GM21737 (cell line): ENCODE data around the gene ZNF423.
"Not testable (repeated sequence)": the region's sequence is repeated elsewhere in the genome, so short reads cannot be mapped to it uniquely, and the experiment has no call there.

Experiments
- ATAC-seq: cut with Tn5 transposase; IDR thresholded peaks from one replicate; pipeline ENCODE4 v1.9.1; 2021; ENCODE audit warnings: mild to moderate bottlenecking, moderate library complexity; ENCODE audit not compliant: unreplicated experiment

Gene ZNF423

GRCh38 chr16:49701065-49701685 lies 154.7 kb downstream of the ZNF423 start:
- no peak for ATAC-seq

DNA sequence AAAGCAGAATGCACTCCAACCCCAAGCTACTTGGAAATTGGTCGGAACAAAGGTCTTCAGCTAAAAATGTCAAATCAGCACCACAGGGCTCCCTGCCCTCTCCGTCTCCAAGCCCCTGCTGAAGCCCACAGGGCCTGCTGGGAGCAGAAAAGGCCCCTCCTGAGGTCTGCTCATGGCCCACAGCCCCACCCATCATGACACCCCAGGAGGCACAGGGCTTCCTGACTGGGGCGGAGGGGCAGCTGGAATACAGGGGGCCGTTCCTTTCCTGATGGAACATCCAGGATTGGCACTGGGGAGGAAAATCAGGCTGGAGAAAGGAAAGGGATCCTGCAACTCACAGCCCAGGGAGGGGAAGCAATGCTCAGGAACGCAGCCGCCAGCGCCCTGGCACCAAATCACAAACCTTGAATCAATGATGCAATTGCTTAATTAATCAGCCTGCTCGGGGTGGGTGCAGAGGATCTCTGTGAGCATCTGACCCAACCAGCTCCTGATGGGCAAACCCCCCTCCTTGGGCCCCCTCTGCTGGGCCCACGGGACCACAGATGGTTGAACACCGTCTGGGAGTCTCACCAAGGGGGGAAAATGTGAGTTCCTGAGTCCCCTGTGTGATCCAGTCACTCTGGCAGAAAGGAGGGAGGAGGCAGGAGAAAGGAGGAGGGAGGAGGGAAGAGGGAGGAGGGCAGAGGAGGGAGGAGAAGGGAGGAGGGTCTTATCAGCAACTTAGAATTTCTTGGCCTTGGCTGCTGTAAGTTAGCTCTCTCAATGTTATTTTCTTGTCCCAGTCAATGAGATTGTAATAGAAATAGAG lies 155.5 kb downstream of the ZNF423 start:
- no peak for ATAC-seq

DNA sequence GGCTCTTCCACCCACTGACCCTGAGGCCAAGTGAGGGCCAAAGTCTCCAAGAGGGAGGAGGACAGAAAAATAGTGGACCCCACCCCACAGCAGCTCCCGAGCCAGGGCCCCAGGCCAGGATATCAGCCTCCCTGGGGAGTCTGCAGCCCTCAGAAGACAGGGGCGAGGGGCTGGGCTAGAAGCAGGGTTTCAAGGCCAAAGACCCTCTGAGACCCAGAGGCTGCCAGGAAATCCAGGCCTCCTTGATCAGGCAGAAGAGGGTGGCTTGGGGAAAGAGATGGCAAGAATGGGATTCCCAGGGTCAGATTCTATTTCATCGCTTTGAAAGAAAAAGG lies 156.1 kb downstream of the ZNF423 start:
- ATAC-seq: no peak

DNA sequence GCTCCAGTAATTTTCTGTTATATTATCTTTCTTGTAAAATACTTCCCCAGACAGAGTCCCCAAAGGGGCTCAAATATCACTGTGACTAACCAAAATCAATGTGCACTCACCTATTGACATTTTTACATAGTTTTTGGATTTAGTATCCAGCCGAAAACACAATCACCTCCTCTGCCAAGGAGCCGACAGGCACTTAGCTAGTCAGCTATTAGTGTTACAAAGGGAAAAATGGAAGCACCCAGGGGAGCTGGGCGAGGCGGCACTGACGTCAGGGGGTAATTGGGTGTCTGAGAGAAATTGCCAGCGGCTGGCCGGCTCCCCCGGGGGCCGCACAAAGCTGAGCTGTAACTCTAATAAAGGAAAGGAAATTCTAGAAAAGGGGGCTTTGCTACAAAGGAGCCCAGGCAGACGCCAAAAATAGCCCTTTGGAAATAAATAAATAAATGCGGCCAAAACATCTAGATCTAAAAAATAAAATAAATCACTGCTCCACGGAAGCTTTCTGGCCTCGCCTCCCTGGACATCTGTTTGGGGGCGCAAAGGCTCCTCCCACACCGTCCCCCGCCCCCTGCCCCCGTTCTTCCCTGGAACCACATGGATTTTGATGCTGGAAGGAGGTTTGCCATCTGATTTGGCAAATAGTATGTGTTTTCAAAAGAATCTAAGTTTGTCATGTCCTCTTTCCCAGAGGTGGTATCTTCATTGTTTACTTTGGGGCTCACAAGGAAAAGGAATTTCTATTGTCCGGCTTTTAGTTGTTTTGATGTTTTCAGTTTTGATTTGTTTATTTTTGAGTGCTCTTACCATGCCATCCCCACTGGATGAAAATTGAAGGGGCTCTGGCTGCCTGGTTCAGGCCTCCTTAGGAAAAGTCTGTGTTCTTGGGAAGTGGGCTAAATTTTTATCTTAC lies 156.7 kb downstream of the ZNF423 start:
- ATAC-seq: no peak

DNA sequence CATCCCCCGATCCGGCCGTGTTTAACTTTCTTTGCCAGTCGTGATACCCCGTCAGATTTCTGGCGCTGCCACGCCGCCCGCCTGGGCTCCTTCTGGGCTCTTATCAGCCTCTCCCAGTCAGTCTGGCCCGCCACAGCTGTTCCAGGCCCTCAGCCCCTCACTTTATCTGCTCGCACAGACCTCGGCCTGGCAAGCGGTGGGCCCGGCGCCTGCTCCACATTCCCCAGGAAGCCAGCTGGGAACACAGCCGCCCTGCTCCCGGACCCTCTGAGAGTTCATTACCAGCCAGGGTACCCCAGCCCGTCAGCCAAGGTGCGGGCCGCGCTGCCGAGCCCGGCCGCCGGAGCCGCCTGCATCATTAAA lies 157.5 kb downstream of the ZNF423 start:
- ATAC-seq: no peak

GRCh38 chr16:49697631-49698452 lies 158.1 kb downstream of the ZNF423 start:
- ATAC-seq: no peak

GRCh38 chr16:49696414-49697101 lies 159.4 kb downstream of the ZNF423 start:
- no peak for ATAC-seq

DNA sequence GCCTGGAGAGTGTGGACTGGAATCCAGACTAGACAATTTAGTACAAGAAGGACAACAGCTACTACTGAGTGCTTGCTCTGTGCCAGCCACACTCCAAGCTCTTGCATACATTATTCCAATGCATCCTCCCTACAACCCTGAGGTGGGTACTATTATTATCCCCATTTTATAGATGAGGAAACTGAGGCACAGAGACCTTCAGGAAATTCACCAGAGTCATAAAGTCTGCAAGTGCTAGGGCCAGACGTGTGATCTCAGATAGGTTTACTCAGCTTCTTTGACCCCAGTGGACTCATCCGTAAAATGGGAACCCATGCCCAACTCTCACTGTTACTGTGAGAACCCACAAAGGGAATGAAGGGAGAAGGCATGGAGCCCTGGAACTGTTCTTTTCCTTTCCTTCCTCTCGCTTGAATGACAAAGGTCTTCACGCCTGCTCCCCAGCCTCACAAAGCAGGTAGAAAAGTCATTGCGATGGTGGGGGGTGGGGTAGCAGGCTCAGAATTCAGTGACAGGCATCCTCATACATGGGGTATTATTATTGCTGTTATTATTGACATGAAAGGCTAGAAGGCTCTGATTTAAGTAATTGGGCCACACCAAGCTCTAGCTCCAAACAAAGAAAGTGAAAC lies 160.0 kb downstream of the ZNF423 start:
- no peak for ATAC-seq

GRCh38 chr16:49693445-49693844 lies 162.5 kb downstream of the ZNF423 start:
- ATAC-seq: no peak

DNA sequence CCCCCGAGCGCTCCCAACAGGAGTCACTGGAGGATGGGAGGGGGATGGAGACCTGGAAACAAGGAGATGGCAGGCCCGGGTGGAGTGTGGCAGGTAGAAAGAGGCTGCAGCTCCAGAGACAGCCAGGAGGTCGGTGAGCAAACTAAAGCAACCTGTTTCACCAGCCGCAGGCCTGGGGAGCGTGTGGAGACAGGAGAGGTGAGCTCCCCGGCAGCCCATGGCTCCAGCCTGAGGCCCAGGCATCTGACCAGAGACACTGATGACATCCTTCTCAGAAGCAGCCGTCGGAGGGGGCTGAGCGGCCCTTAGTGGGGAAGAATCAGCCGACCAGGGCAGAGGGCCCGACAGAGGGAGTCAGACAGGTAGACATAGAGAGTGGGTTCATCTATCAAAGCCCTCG lies 165.1 kb downstream of the ZNF423 start:
- ATAC-seq: no peak

GRCh38 chr16:49688036-49688697 lies 167.7 kb downstream of the ZNF423 start:
- ATAC-seq: no peak

DNA sequence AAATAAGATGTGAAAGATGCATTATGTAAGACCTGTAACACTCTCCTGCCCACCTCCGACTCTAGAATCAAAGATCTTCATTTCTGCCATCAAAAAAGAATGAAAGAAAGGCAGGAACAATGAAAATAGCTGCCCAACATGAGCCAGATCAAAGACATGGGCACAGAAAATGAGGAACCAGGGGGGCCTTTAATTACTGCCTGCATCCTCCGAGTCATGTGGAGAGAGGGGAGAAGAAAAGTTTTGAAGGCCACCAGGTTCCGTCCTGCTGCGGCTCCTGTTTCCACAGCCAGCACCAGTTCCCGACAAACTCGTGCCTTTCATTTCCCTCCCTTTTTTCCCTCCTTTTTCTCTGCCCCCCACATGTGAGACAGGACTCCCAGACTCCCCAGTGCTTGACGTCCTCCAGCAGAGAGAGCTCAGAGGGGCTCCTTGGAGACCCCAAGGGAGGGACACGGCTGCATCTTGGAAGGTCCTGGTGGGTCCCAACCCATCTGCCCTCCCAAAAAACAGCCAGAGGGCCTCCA lies 168.4 kb downstream of the ZNF423 start:
- ATAC-seq: no peak

GRCh38 chr16:49684696-49685095 lies 171.2 kb downstream of the ZNF423 start:
- no peak for ATAC-seq

DNA sequence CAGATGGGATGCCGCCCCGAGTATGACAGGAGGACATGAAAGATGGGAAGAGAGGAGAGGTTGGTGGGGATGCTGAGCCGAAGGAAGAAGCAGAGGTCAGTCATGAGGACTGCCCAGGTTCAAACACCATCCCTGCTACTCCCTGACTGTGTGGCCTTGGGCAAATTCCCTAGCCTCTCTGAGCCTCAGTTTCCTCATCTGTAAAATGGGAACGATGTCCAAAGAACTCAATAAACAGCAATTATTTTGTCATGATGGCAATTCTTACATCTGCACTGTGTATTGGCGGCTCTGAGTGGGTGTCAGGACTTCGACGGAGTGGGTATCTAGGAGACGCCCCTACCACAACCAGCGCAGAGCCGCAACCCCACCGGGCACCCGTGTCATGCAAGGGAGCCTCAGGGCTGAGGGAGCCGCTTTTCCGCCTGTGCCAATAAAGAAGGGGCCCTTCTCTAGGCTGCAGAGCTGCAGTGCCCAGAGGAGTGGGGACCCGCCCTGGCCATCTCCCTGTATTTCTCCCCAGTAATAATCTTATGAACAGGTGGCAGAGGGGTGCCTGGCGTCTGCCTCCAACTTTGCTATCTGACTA lies 173.2 kb downstream of the ZNF423 start:
- no peak for ATAC-seq

DNA sequence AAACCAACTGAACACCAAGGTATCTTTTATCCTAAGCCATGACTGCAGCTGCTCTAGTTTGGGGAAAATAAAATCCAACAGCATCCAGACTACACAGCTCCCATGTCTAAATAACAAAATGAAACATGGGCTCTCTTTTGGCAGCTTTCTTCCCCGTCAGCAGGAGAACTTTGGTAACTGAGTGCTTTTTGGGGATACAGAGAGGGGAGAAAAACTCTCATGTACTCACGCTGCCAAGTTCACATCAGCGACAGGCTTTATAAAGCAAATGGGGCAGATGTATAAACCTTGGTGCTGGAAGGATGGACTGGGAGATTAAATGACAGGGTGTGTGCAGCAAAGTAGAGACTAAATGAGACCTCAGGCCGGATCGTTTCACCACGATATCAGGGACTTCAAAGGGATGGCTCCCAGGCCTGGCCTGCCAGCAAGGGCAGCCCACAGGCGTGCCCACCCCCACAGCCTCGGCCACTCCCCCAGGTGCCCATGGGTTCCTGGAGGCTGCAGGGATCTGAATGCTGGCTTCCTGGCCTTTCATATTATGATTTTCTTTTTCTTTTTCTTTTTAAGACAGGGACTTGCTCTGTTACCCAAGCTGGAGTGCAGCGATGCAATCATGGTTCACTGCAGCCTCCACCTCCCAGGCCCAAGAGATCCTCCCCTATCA lies 174.6 kb downstream of the ZNF423 start:
- ATAC-seq: no peak

DNA sequence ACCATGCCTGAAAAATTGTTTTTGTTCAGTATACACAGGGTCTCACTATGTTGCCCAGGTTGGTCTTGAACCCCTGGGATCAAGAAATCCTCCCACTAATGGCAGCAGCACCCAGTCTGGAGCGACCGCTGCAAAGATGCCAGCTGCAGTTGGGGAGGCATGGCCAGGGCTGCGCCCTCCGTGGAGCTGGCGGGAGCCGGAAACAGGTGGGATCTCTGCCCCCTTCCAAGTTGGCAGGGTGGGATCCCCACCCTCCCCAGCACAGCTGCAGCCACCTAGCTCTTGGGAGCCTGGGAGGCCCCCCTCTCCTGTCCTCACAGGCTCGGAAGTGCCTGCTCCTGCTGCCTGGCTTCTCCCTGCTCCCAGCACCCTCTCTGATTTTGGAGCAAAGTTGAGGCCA lies 176.8 kb downstream of the ZNF423 start:
- no peak for ATAC-seq

DNA sequence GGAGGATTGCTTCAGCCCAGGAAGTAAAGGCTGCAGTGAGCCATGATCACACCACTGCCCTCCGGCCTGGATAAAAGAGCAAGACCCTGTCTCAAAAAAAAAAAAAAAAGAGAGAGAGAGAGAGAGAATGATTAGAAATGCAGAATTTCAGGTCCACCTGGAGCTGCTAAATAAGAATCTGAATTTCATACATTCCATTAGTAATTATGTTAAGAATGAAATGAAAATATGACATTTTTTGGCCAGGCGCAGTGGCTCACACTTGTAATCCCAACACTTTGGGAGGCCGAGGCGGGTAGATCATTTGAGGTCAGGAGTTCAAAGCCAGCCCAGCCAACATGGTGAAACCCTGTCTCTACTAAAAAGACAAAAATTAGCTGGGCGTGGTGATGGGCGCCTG lies 178.3 kb downstream of the ZNF423 start:
- not testable (repeated sequence) for ATAC-seq

DNA sequence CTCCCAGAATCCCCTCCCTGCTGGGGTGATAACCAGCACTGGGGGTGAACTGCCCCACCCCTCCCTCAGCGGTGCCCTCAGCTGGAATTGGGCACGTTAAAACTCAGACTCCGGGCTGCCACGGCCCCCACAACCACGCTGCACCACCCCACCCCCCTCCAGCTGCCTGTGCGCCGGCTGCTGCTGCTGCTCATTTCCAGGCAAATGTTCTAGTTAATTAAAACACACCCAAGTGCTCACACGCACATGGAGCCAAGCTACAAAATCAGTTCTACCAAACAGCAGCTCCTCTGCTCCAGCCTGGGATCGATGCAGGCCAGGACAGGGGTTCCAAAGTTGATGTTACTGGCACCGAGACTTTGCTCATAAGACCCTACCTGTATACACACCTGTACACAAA lies 180.5 kb downstream of the ZNF423 start:
- no peak for ATAC-seq
